Measurements from ENCODE around the gene SDC3.
"Not testable (repeated sequence)": the region's sequence is repeated elsewhere in the genome, so short reads cannot be mapped to it uniquely, and the experiment has no call there.

The SDC3 gene

DNA sequence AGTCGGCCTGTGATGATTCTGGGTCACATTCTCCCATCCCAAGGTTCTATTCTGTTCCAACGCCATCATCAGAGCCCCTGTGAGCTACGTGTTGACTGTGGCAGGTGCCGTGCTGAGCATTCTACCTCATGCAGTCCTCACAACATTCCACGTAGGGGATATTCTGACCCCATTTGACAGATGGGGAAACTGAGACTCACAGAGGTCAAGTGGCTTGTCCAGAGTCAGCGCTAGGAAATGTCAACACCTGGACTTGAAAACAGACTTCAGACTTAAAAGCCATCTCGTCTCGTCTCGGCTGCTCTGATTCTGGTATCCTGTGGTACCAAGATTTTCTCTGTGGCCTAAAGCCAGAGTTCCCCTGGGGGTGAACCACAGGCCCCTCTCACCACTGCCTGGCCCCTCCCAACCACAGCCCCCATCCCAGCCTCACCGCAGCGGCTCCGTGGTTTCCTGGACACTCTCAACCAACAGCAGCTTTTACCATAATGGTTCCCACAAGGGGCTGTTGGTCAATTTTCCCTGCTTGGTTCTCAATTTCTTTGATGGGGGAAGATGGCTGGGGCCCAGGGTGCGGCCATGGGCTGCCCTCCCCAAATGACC is 39.6 kb downstream of the SDC3 start:
- Histone ChIP-seq H3K27me3 (no peaks in the 10 kb centered on the region), H3K36me3 (no peaks in the 10 kb centered on the region), H3K4me1 (no peaks in the 10 kb centered on the region), H3K9me3 (no peaks in the 10 kb centered on the region), H3K4me3 (ENCODE audit: low read depth, low read length) (no peak overlapping the region)
- TF ChIP-seq, protein P1, sequence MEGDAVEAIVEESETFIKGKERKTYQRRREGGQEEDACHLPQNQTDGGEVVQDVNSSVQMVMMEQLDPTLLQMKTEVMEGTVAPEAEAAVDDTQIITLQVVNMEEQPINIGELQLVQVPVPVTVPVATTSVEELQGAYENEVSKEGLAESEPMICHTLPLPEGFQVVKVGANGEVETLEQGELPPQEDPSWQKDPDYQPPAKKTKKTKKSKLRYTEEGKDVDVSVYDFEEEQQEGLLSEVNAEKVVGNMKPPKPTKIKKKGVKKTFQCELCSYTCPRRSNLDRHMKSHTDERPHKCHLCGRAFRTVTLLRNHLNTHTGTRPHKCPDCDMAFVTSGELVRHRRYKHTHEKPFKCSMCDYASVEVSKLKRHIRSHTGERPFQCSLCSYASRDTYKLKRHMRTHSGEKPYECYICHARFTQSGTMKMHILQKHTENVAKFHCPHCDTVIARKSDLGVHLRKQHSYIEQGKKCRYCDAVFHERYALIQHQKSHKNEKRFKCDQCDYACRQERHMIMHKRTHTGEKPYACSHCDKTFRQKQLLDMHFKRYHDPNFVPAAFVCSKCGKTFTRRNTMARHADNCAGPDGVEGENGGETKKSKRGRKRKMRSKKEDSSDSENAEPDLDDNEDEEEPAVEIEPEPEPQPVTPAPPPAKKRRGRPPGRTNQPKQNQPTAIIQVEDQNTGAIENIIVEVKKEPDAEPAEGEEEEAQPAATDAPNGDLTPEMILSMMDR (IDR thresholded peaks at IDR 0.05; ENCODE audit: low read depth, low read length), result no peak
- no peak for DNase-seq

DNA sequence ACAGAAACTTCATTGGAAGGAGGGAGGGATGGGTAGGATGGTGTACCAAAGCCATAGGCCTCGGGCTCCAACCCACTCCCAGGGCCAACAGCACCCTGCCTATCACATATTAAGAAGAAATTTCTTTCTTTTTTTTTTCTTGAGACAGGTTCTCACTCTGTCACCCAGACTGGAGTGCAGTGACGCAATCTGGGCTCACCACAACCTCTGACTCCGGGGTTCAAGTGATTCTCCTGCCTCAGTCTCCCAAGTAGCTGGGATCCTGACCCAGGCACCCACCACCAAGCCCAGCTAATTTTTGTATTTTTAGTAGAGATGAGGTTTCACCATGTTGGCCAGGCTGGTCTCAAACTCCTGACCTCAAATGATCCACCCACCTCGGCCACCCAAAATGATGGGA is 40.5 kb downstream of the SDC3 start:
- H3K4me3 ChIP-seq (ENCODE audit: low read depth, low read length); H3K27me3 ChIP-seq; DNase-seq; H3K36me3 ChIP-seq; H3K4me1 ChIP-seq; H3K9me3 ChIP-seq: not testable (repeated sequence)

DNA sequence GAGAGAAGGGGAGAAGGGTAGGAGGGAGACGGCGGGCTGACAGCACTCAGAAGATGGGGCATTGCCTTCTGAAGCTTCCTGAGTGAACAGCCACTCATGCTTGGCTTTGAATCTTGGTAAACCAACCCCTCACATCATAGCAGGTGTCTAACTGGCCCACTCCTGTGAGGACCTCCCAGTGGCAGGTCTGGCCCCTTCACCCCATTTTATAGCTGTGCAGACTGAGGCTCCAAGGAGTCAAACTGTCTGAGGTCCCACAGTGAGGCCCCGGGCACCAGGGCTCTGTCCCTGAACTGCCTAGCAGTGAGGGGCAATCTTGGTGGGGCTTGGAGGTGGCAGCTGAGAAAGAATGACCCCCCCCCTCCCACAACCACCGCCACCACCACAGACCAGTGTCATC is 41.0 kb downstream of the SDC3 start:
- no peak overlapping the region for H3K4me3 ChIP-seq (ENCODE audit: low read depth, low read length)
- H3K4me1 ChIP-seq, result no peaks in the 10 kb centered on the region
- H3K27me3 ChIP-seq, result no peaks in the 10 kb centered on the region
- H3K9me3 ChIP-seq, result no peaks in the 10 kb centered on the region
- TF ChIP-seq, protein P1 (IDR thresholded peaks at IDR 0.05; ENCODE audit: low read depth, low read length), result no peak
- no peak for DNase-seq
- no peaks in the 10 kb centered on the region for H3K36me3 ChIP-seq

DNA sequence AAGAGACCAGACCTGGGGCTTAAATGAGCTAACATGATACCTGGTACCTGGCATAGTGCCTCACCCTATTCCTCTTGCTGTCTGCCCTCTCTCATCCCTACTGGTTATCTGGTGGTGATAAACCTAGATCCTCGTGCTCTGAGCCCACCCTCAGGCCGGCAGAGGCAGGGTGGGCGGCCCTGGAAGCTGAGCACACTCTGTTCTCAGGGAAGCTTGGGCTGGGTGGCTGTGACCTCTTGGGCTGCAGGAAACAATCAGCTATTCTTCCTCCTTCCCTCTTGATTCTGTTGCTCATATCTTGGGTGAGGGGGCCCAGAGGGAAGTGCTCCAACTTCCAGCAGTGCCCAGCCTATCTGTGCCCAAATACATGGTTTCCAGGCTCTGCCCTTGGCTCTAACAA is 42.0 kb downstream of the SDC3 start:
- H3K9me3 ChIP-seq, result no peaks in the 10 kb centered on the region
- H3K4me3 ChIP-seq (ENCODE audit: low read depth, low read length), result no peak overlapping the region
- no peak for DNase-seq
- H3K36me3 ChIP-seq, result no peaks in the 10 kb centered on the region
- no peaks in the 10 kb centered on the region for H3K4me1 ChIP-seq
- TF ChIP-seq, protein P1 (IDR thresholded peaks at IDR 0.05; ENCODE audit: low read depth, low read length), result no peak
- no peaks in the 10 kb centered on the region for H3K27me3 ChIP-seq

DNA sequence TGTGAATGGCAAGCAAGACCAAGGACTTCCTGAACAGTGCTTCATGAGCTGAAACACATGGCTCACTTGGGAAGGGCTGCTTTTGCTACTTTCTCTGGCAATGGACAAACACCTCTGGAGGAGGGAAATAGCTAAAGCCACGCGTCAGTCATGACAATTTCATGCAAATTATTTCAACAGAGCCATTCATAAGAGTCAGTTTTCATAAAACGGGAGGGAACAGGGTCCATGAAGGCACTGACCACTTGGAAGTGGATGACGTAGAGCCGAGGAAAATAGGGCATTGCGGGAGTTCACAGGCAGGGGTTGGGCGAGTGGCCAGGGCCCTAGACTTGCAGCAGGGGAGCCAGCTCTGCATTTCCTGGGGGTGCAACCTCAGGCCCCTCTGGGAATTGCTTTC is 43.9 kb downstream of the SDC3 start:
- H3K4me1 ChIP-seq, result no peaks in the 10 kb centered on the region
- no peaks in the 10 kb centered on the region for H3K27me3 ChIP-seq
- no peak for DNase-seq
- H3K36me3 ChIP-seq, result no peaks in the 10 kb centered on the region
- H3K4me3 ChIP-seq (ENCODE audit: low read depth, low read length), result no peak overlapping the region
- TF ChIP-seq, protein P1 (IDR thresholded peaks at IDR 0.05; ENCODE audit: low read depth, low read length), result no peak
- H3K9me3 ChIP-seq, result no peaks in the 10 kb centered on the region

DNA sequence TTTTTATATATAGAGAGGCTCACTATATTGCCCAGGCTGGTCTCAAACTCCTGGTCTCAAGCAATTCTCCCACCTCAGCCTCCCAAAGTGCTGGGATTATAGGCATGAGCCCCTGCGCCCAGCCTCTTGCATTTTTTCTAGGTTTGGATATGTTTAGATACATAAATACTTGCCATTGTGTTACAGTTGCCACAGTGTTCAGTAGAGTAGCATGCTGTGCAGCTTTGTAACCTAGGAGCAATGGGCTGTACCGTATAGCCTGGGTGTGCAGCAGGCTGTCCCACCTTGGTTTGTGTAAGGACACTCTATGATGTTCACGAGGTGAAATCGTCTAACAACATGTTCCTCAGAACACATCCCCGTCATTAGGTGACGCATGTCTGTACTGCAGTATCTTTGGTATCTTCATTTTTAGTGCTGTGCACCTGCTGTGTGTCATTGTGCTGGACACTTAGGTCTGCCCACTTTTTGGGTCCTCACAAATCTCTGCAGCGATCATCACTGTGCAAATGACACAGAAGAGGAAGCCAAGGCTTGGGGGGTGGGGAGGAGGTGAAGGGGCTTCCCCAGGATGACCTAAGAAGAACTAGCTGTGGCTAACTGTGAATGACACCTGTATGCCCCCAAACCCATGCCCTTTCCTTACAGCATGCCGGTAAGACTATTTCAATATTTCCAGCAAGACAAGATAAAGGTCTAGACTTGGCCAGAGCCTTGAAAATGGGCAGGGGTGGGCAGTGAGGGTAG is 44.5 kb downstream of the SDC3 start:
- Histone ChIP-seq H3K4me1 (no peaks in the 10 kb centered on the region), H3K4me3 (ENCODE audit: low read depth, low read length) (no peak overlapping the region), H3K9me3 (no peaks in the 10 kb centered on the region), H3K36me3 (no peaks in the 10 kb centered on the region), H3K27me3 (no peaks in the 10 kb centered on the region)
- TF ChIP-seq, protein P1 (IDR thresholded peaks at IDR 0.05; ENCODE audit: low read depth, low read length), result no peak
- DNase-seq, result no peak
